Erythroblast (primary cell): ENCODE data around the gene XPNPEP2.

ENCODE experiments used
- GATA1 ChIP-seq: IDR thresholded peaks from 2 replicates; pipeline ENCODE4 v1.6.1; 2011; ENCODE audit warnings: low read depth, mild to moderate bottlenecking, control low read depth, low read length, moderate library complexity
- POLR2A ChIP-seq: IDR thresholded peaks from 2 replicates; pipeline ENCODE4 v1.6.1; 2011; ENCODE audit warnings: mild to moderate bottlenecking, low read length

DNA sequence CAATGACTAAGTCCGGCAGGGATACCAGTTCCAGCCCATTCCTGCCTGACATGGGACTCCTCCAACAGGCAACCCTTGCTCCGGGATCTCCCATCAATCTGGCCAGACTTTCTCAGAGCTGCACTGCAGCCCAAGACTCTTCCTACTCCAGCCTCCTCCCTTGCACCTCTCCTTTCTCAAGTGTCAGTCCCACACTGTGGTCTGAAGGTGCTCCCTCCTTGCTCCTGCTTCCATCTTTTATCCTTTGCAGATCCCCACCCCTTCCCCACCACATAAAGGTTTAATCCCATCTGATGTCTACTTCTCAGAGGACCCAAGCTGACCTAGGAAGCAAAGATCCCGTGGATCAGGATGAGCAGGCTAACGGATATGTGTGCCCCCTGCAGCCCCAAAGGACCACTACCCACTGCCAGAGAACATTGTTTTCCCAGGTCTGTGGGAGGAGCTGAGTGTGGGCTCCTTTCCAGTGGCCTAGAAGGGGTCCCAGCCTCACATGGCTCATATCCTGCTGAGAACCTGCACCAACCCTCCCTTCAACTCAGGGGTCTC lies 33.3 kb upstream of the XPNPEP2 start:
- TF ChIP-seq POLR2A (no peak), GATA1 (no peak)
